GM12872 (cell line): Measurements from ENCODE around the gene OPRD1.

Source experiments
- TF ChIP-seq, protein P1 (sequence below): IDR thresholded peaks from 3 replicates; pipeline ENCODE4 v1.5.1; 2011; ENCODE audit warnings: low read depth, mild to moderate bottlenecking, low read length, moderate library complexity; ENCODE audit not compliant: insufficient read depth

Gene OPRD1

GRCh38 chr1:28894785-28895184 lies 82.8 kb downstream of the OPRD1 start:
- TF ChIP-seq, protein P1, sequence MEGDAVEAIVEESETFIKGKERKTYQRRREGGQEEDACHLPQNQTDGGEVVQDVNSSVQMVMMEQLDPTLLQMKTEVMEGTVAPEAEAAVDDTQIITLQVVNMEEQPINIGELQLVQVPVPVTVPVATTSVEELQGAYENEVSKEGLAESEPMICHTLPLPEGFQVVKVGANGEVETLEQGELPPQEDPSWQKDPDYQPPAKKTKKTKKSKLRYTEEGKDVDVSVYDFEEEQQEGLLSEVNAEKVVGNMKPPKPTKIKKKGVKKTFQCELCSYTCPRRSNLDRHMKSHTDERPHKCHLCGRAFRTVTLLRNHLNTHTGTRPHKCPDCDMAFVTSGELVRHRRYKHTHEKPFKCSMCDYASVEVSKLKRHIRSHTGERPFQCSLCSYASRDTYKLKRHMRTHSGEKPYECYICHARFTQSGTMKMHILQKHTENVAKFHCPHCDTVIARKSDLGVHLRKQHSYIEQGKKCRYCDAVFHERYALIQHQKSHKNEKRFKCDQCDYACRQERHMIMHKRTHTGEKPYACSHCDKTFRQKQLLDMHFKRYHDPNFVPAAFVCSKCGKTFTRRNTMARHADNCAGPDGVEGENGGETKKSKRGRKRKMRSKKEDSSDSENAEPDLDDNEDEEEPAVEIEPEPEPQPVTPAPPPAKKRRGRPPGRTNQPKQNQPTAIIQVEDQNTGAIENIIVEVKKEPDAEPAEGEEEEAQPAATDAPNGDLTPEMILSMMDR, result no peak

DNA sequence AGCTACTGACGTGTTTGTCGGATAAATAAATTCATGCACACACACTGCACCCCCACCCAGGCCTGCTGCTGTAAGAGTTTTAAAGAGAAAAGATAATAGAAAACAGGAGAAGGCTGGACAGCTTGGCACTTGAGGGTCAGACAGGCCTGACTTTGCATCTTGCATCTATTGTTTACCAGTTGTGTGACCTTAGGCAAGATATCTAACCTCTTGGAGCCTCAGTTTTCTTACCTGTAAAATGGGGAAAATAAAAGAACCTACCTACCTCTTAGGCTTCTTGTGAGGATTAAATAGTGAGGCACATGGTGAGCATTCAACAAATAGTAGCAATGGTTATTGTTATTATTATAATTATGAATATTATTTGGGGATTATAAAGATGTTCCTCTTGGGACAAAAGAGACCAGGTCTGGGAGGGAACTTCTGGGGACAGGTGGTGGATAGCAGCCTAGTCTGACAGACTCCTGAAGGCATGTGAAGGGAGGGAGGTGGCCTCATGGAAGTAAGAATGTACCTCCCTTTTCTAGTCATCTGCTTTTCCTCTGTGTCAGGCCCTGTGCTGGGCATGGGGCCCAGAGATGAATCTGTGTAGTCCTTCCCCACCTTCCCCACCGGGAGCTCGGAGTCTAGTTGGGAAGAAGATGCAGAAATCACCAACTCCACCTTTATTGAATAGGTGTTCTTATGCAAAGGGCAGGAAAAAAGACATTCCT lies 84.1 kb downstream of the OPRD1 start:
- TF ChIP-seq, protein P1, result no peak

- TF ChIP-seq, protein P1, result no peak
These were observed 84.6 kb downstream of the OPRD1 start for GRCh38 chr1:28896609-28896986.

DNA sequence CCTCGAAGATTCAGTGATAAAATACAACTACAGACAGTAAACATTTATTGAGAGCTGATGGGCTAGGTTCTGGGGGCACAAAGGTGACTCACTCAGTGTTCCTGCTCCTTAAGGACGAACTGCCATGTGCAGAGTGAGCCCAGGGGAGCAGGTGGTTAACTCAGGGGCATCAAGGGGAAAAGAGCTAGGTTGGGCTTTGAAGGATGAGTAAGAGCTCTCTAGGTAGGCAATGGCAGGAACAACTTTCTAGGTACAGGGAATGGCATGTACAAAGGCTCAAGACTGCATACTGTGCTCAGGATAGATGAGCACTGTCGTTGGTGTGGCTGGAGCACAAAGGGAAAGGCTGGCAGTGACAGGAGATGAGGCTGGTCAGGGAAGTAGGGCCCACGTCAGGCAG lies 85.8 kb downstream of the OPRD1 start:
- TF ChIP-seq, protein P1, result no peak

DNA sequence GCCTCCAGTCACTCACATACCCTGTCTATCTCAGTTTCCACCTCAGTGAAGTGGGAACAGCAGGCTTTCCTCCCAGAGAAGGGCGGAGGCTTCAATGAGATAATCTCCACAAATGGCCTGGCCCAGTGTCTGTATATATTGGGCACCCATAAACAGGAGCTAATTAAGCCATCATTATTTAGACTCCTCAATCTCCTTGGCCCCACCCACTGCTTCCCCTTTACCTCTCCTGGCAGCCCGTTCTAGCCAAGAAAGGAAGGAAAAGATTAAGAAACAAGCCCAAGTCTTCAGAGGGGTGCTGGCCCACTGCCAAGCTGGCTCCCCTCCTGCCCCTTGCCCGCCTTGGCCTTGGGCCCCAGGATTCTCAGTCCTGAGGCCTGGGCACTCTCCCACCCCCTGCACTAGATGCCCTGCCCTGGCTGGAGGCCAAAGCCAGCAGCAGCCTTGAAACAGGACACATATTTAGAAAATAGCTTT lies 86.5 kb downstream of the OPRD1 start:
- TF ChIP-seq, protein P1, result no peak

GRCh38 chr1:28899267-28899666 lies 87.3 kb downstream of the OPRD1 start:
- TF ChIP-seq, protein P1, result no peak

- TF ChIP-seq, protein P1, result no peak
These were observed 88.6 kb downstream of the OPRD1 start for GRCh38 chr1:28900562-28900961.
